Mesenchymal stem cell (in vitro differentiated cells and primary cell): ENCODE results near the gene HSD17B4.

ENCODE experiments used
- DNase-seq: peaks from one replicate; pipeline ENCODE4 v3.0.0-alpha.2; 2013
- H2AFZ ChIP-seq: one replicate; pipeline ENCODE4 v1.6.1; 2013; ENCODE audit warnings: low read depth, mild to moderate bottlenecking, control low read depth, inconsistent platforms, low read length, moderate library complexity
- H2AK5ac ChIP-seq: 2 replicates; pipeline ENCODE4 v1.6.1; 2013; ENCODE audit warnings: low read length, moderate library complexity, mild to moderate bottlenecking, inconsistent platforms; ENCODE audit not compliant: severe bottlenecking
- H2BK120ac ChIP-seq: one replicate; pipeline ENCODE4 v1.6.1; 2013; ENCODE audit warnings: low read depth, mild to moderate bottlenecking, inconsistent platforms, low read length, moderate library complexity
- H2BK12ac ChIP-seq, 2 experiments: one replicate each; pipeline ENCODE4 v1.6.1; 2013; ENCODE audit warnings: inconsistent platforms in 2 of 2, low read length in 2 of 2, mild to moderate bottlenecking in 2 of 2, moderate library complexity in 2 of 2, control low read depth in 1 of 2
- H2BK15ac ChIP-seq: one replicate; pipeline ENCODE4 v1.6.1; 2013; ENCODE audit warnings: mild to moderate bottlenecking, low read depth, inconsistent platforms; ENCODE audit not compliant: poor library complexity, severe bottlenecking
- H2BK5ac ChIP-seq: 2 replicates; pipeline ENCODE4 v1.6.1; 2013; ENCODE audit warnings: low read depth, mild to moderate bottlenecking, low read length, control low read depth, inconsistent platforms; ENCODE audit not compliant: poor library complexity, severe bottlenecking
- H3K14ac ChIP-seq, 2 experiments: one replicate each; pipeline ENCODE4 v1.6.1; 2013; ENCODE audit warnings: inconsistent platforms in 2 of 2, low read length in 2 of 2, control low read depth in 1 of 2, mild to moderate bottlenecking in 1 of 2, moderate library complexity in 1 of 2
- H3K18ac ChIP-seq, 2 experiments: one replicate each; pipeline ENCODE4 v1.6.1; 2013; ENCODE audit warnings: inconsistent platforms in 2 of 2, low read length in 2 of 2, control low read depth in 1 of 2, low read depth in 1 of 2, mild to moderate bottlenecking in 1 of 2
- H3K23ac ChIP-seq, 2 experiments: one replicate each; pipeline ENCODE4 v1.6.1; 2013; ENCODE audit warnings: inconsistent platforms in 2 of 2, low read length in 2 of 2, mild to moderate bottlenecking in 2 of 2, moderate library complexity in 2 of 2, control low read depth in 1 of 2
- H3K27ac ChIP-seq: 2 replicates; pipeline ENCODE4 v1.5.1; 2013; ENCODE audit warnings: mild to moderate bottlenecking, moderate library complexity, low read length, control low read depth, inconsistent platforms; ENCODE audit not compliant: poor library complexity, severe bottlenecking
- H3K27me3 ChIP-seq, 2 experiments: 2 replicates each; pipeline versions ENCODE4 v1.6.1 to v1.7.0; 2013; ENCODE audit warnings: low read length in 2 of 2, mild to moderate bottlenecking in 2 of 2, moderate library complexity in 2 of 2, control low read depth in 1 of 2, inconsistent platforms in 1 of 2; ENCODE audit not compliant: control insufficient read depth in 1 of 2, insufficient read depth in 1 of 2
- H3K36me3 ChIP-seq, 2 experiments: 2 replicates each; pipeline versions ENCODE4 v1.6.1 to v1.7.0; 2013; ENCODE audit warnings: low read length in 2 of 2, control low read depth in 1 of 2, inconsistent platforms in 1 of 2, low read depth in 1 of 2, mild to moderate bottlenecking in 1 of 2; ENCODE audit not compliant: insufficient read depth in 2 of 2, control insufficient read depth in 1 of 2
- H3K4ac ChIP-seq, 2 experiments: one replicate each; pipeline ENCODE4 v1.6.1; 2013; ENCODE audit warnings: inconsistent platforms in 2 of 2, low read length in 2 of 2, mild to moderate bottlenecking in 2 of 2, moderate library complexity in 2 of 2, control low read depth in 1 of 2, low read depth in 1 of 2
- H3K4me1 ChIP-seq: 2 replicates; pipeline ENCODE4 v1.6.1; 2013; ENCODE audit warnings: low read depth, low read length, control low read depth; ENCODE audit not compliant: control insufficient read depth, insufficient read depth
- H3K4me2 ChIP-seq: 2 replicates; pipeline ENCODE4 v1.6.1; 2013; ENCODE audit warnings: low read length, mild to moderate bottlenecking, inconsistent platforms; ENCODE audit not compliant: poor library complexity, severe bottlenecking
- H3K4me3 ChIP-seq, 2 experiments: 2 replicates each; pipeline versions ENCODE4 v1.5.1 to v1.7.0; 2013; ENCODE audit warnings: low read length in 2 of 2, mild to moderate bottlenecking in 2 of 2, control low read depth in 1 of 2, low read depth in 1 of 2; ENCODE audit not compliant: insufficient read depth in 1 of 2
- H3K79me1 ChIP-seq: replicated peaks from 2 replicates; pipeline ENCODE4 v1.6.1; 2013; ENCODE audit warnings: mild to moderate bottlenecking, control low read depth, low read length, inconsistent platforms; ENCODE audit not compliant: poor library complexity, severe bottlenecking
- H3K9ac ChIP-seq: 2 replicates; pipeline ENCODE4 v1.7.0; 2013; ENCODE audit warnings: mild to moderate bottlenecking, low read length, moderate library complexity
- H3K9me3 ChIP-seq: 2 replicates; pipeline ENCODE4 v1.7.0; 2013; ENCODE audit warnings: mild to moderate bottlenecking, low read length; ENCODE audit not compliant: control insufficient read depth
- H4K8ac ChIP-seq: one replicate; pipeline ENCODE4 v1.6.1; 2013; ENCODE audit warnings: inconsistent platforms, mild to moderate bottlenecking, low read length, moderate library complexity
- H4K91ac ChIP-seq: one replicate; pipeline ENCODE4 v1.6.1; 2013; ENCODE audit warnings: mild to moderate bottlenecking, low read length, inconsistent platforms
- WGBS: methylation state at CpG from one replicate; pipeline ENCODE4 v1.1.7; 2013; ENCODE audit warnings: mixed read lengths; 5-methylcytosine and 5-hydroxymethylcytosine counted together

The HSD17B4 gene

DNA sequence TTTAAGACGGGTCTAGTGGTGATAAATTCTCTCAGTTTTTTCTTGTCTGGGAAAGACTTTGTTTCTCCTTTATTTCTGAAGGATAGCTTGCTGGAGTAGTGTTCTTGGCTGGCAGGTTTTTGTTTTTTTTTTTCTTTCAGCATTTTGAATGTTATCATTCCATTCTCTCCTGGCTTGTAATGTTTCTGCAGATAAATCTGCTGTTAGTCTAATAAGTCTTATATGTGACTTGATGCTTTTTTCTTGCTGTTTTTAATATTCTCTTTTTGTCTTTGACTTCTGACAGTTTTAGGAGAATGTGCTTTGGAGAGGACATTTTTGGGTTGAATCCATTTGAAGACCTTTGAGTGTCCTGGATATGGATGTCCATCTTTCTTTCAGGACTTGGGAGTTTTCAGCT is 16.0 kb downstream of the HSD17B4 start:
- H3K27ac ChIP-seq = no peak overlapping the region
- H3K9ac ChIP-seq = no peak overlapping the region
- no peaks in the 10 kb centered on the region for H3K27me3 ChIP-seq
- peaks cover 10 to 14% of the 10 kb centered on the region in 2 experiments for H3K36me3 ChIP-seq
- H3K4me1 ChIP-seq = no peaks in the 10 kb centered on the region
- no peak overlapping the region for H2BK120ac ChIP-seq
- no peak for DNase-seq
- H3K18ac ChIP-seq = no peak overlapping the region
- H3K79me1 ChIP-seq = peaks cover 17% of the 10 kb centered on the region
- H2BK15ac ChIP-seq = no peak overlapping the region
- H4K8ac ChIP-seq = no peak overlapping the region
- no peak overlapping the region for H2BK12ac ChIP-seq
- no peak overlapping the region for H3K4ac ChIP-seq
- H3K23ac ChIP-seq = no peak overlapping the region
- no peak overlapping the region for H3K4me3 ChIP-seq
- peaks cover 25% of the 10 kb centered on the region for H3K9me3 ChIP-seq
- 100% methylated on average over 1 of the region's 1 CpG for WGBS
- no peak overlapping the region for H2AK5ac ChIP-seq
- no peak overlapping the region for H4K91ac ChIP-seq
- H3K4me2 ChIP-seq = no peak overlapping the region
- no peak overlapping the region for H2AFZ ChIP-seq
- no peak overlapping the region for H2BK5ac ChIP-seq
- no peak overlapping the region for H3K14ac ChIP-seq

DNA sequence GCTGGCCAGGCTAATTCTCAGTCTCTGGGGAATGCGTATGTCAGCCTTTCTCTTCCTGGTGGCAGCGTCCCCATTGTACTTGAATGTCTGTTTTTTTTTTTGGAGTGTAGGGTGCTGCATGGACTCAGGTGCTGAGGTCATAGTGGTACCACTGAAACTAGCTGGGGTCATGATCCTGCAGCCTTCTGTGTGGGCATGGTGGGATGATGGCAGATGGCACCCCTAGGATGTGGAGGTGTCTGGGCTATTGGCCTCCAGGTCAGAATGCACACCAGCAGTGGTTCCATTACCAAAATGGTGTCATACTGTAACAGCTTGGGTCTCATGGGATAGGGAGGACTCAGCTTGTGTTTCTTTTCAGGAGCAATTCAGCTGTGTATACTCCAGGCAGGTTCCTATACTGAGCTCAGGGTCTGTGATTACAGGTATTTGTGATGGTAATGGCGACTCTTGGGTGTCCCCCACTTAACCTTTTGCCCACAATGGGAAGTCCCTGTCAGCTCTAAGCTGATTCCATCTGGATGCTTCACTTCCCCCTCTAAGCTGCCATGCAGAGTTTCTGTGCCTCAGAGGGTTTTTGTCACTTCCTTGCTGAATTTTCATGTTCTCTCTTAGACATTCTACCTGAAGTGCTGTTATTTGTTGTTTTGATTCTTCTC is 17.9 kb downstream of the HSD17B4 start:
- no peak overlapping the region for H3K9ac ChIP-seq
- no peak overlapping the region for H3K14ac ChIP-seq
- no peak overlapping the region for H2AK5ac ChIP-seq
- no peak overlapping the region for H4K91ac ChIP-seq
- H3K4me3 ChIP-seq = no peak overlapping the region
- H3K4ac ChIP-seq = no peak overlapping the region
- no peak overlapping the region for H3K18ac ChIP-seq
- H3K23ac ChIP-seq = no peak overlapping the region
- H2BK12ac ChIP-seq = peak overlapping the region in 1 of 2 experiments; percentile 39
- no peaks in the 10 kb centered on the region for H3K27me3 ChIP-seq
- no peak overlapping the region for H4K8ac ChIP-seq
- peaks cover 25% of the 10 kb centered on the region for H3K9me3 ChIP-seq
- H3K27ac ChIP-seq = no peak overlapping the region
- no peaks in the 10 kb centered on the region for H3K4me1 ChIP-seq
- H2BK5ac ChIP-seq = no peak overlapping the region
- H2AFZ ChIP-seq = no peak overlapping the region
- H3K4me2 ChIP-seq = no peak overlapping the region
- peaks cover 17% of the 10 kb centered on the region for H3K79me1 ChIP-seq
- peak overlapping the region; percentile 11 for H2BK120ac ChIP-seq
- WGBS = 67% methylated on average over 3 of the region's 3 CpGs
- DNase-seq = no peak
- no peak overlapping the region for H2BK15ac ChIP-seq
- peaks cover 10 to 22% of the 10 kb centered on the region in 2 experiments for H3K36me3 ChIP-seq

DNA sequence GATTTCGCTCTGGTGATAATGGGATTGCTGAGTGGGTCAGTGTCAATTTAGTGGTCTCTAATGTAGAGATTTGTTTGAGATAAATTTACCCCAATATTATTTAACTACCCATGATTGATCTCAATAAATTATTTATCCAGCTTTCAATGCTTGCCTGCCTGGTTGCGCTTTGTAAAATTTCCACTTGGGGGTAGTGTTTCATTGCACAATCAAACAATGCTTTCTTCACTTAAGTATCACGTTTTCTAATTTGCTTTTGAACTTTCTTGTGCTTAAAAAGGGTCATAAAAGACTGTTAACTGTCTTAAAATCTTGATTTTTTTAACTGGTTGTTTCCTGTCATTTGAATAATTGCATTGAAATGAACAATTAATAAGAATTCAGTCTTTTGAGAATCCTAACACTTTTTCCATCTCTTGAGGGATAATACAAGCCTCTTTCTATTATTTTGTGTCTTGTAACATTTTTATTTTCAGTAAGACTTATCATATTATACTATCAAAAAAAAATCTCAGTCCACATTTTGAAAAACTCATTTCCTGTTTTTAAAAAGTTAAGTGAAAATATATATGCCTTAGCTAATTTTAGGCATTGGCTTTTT is 18.7 kb downstream of the HSD17B4 start:
- Histone ChIP-seq H3K23ac (no peak overlapping the region), H3K36me3 (peaks cover 10 to 29% of the 10 kb centered on the region in 2 experiments), H3K14ac (no peak overlapping the region), H3K9ac (peak overlapping the region; percentile 42), H3K18ac (no peak overlapping the region), H3K4me1 (no peaks in the 10 kb centered on the region), H4K8ac (no peak overlapping the region), H4K91ac (no peak overlapping the region), H3K4me2 (no peak overlapping the region), H3K9me3 (peaks cover 22% of the 10 kb centered on the region), H3K27ac (no peak overlapping the region), H3K4me3 (no peak overlapping the region), H2BK5ac (no peak overlapping the region), H2AFZ (no peak overlapping the region), H3K4ac (no peak overlapping the region), H3K27me3 (no peaks in the 10 kb centered on the region), H2BK120ac (no peak overlapping the region), H2BK15ac (no peak overlapping the region), H2AK5ac (no peak overlapping the region), H3K79me1 (peaks cover 16% of the 10 kb centered on the region), H2BK12ac (no peak overlapping the region)
- 80% methylated on average over 1 of the region's 3 CpGs for WGBS
- peak; percentile 62 for DNase-seq

DNA sequence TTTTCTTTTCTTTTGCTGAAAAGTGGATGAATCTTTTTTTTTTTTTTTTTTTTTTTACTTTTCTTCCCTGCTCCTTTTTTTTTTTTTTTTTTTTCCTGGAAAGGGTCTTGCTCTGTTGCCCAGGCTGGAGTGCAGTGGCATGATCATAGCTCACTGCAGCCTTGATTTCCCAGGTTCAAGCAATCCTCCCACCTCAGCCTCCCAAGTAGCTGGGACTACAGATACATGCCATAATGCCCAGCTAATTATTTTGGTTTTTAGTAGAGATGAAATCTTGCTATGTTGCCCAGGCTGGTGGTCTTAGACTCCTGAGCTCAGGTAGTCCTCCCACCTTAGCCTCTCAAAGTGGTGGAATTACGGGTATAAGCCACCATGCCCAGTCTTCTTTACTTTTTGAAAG is 20.9 kb downstream of the HSD17B4 start:
- Histone ChIP-seq H3K36me3 (peaks cover 10 to 51% of the 10 kb centered on the region in 2 experiments), H3K79me1 (peaks cover 17% of the 10 kb centered on the region), H3K27ac (no peak overlapping the region), H2BK15ac (no peak overlapping the region), H3K23ac (no peak overlapping the region), H2BK5ac (no peak overlapping the region), H3K18ac (no peak overlapping the region), H4K8ac (no peak overlapping the region), H2AK5ac (no peak overlapping the region), H3K4me2 (no peak overlapping the region), H3K27me3 (no peaks in the 10 kb centered on the region), H3K4me1 (no peaks in the 10 kb centered on the region), H3K9me3 (peaks cover 10% of the 10 kb centered on the region), H2AFZ (no peak overlapping the region), H2BK120ac (no peak overlapping the region), H4K91ac (no peak overlapping the region), H3K4ac (no peak overlapping the region), H3K9ac (no peak overlapping the region), H3K4me3 (no peak overlapping the region), H2BK12ac (no peak overlapping the region), H3K14ac (no peak overlapping the region)
- WGBS = no CpG with 5 or more reads among the region's 1 CpG
- no peak for DNase-seq
